ENCODE measurements around the gene ACTN3. TPM values are rescaled to one million over a fixed set of nuclear protein-coding genes. Genes with fewer than 3 reads are reported as not detected.

ACTN3 gene
- total RNA-seq, 1 experiment from 2014 or later: 18.5 TPM

GRCh38 chr11:66509131-66509561 is 37.6 kb upstream of the ACTN3 start (continued):
- no peak for TF ChIP-seq ZNF263 (CRISPR knock-in tag; IDR thresholded peaks at IDR 0.05; ENCODE audit: low read depth)

GRCh38 chr11:66510271-66510989 is 36.3 kb upstream of the ACTN3 start, which contains the start of gene BBS1:
Gene BBS1, plus strand, starts transcription at chr11:66510635. Its CDS starts 25 bp downstream, at chr11:66510660.
- DNase-seq (ENCODE audit: low spot score) (peak; percentile 89), ATAC-seq (peak; percentile 97)
- no peaks in the 10 kb centered on the region for H3K9me3 Mint-ChIP-seq
- H3K4me1 Mint-ChIP-seq: peaks cover 7% of the 10 kb centered on the region
- ChIA-PET POLR2A (interaction anchor here (0.8 to 1.2 kb wide), 4 partner anchors 9 to 168 kb away, joined by 3 to 4 read pairs (median 3); partner anchors contain the start of genes ACTN3 and RBM4), CTCF (interaction anchor here (0.8 to 3.6 kb wide), 6 partner anchors 19 to 168 kb away, joined by 3 to 17 read pairs (median 4); partner anchors contain the start of genes DPP3, MRPL11 and RBM4B)
- H3K36me3 Mint-ChIP-seq: peaks cover 3% of the 10 kb centered on the region; the same call in 1 of the 2 replicates
- H3K27ac Mint-ChIP-seq: peak within 1 kb of the TSS; percentile 80
- H3K27me3 Mint-ChIP-seq (ENCODE audit: low read depth): no peaks in the 10 kb centered on the region
- H3K4me3 Mint-ChIP-seq: peak within 1 kb of the TSS; percentile 99
- TF ChIP-seq KAT7 (CRISPR knock-in tag; IDR thresholded peaks at IDR 0.05; ENCODE audit: borderline replicate concordance) (peak; percentile 73; the same call in 1 of the 2 replicates), FOXK1 (CRISPR knock-in tag; IDR thresholded peaks at IDR 0.05) (peak; percentile 81), ARID4B (CRISPR knock-in tag; IDR thresholded peaks at IDR 0.05; ENCODE audit: borderline replicate concordance) (peak; percentile 95; the same call in 1 of the 2 replicates), FOXJ3 (CRISPR knock-in tag; IDR thresholded peaks at IDR 0.05; ENCODE audit: borderline replicate concordance) (no peak), SOX15 (CRISPR knock-in tag; IDR thresholded peaks at IDR 0.05) (no peak), GRHL2 (CRISPR knock-in tag; IDR thresholded peaks at IDR 0.05; ENCODE audit: insufficient replicate concordance, severe bottlenecking) (no peak), NFE2L1 (CRISPR knock-in tag; IDR thresholded peaks at IDR 0.05) (peak; percentile 78; the same call in 1 of the 2 replicates), MYBL2 (CRISPR knock-in tag; IDR thresholded peaks at IDR 0.05) (0 out of 2 replicates have a peak, but pooled peaks have one; percentile 45), ZNF671 (CRISPR knock-in tag; IDR thresholded peaks at IDR 0.05) (no peak), ZNF532 (CRISPR knock-in tag; IDR thresholded peaks at IDR 0.05; ENCODE audit: borderline replicate concordance) (no peak), JUN (CRISPR knock-in tag; IDR thresholded peaks at IDR 0.05) (0 out of 2 replicates have a peak, but pooled peaks have one; percentile 26), MAX (CRISPR knock-in tag; IDR thresholded peaks at IDR 0.05) (peak; percentile 79), SMAD3 (CRISPR knock-in tag; IDR thresholded peaks at IDR 0.05; ENCODE audit: borderline replicate concordance) (no peak; the same call in 1 of the 2 replicates), SP1 (CRISPR knock-in tag; conservative IDR thresholded peaks at IDR 0.05) (peak; percentile 99), ATF3 (CRISPR knock-in tag; conservative IDR thresholded peaks at IDR 0.05) (no peak), RELA (CRISPR knock-in tag; IDR thresholded peaks at IDR 0.05; ENCODE audit: borderline replicate concordance) (no peak), GABPB1 (CRISPR knock-in tag; IDR thresholded peaks at IDR 0.05) (peak; percentile 66), ZBTB43 (CRISPR knock-in tag; IDR thresholded peaks at IDR 0.05) (0 out of 2 replicates have a peak, but pooled peaks have one; percentile 48), IRF1 (CRISPR knock-in tag; IDR thresholded peaks at IDR 0.05) (no peak), IRF2 (CRISPR knock-in tag; IDR thresholded peaks at IDR 0.05; ENCODE audit: borderline replicate concordance, low read depth) (no peak), PRRX2 (CRISPR knock-in tag; IDR thresholded peaks at IDR 0.05) (no peak), MXD4 (CRISPR knock-in tag; IDR thresholded peaks at IDR 0.05; ENCODE audit: borderline replicate concordance) (no peak)
